NB4 (cell line): Measurements from ENCODE around the gene UVRAG.
A peak's percentile ranks its signal among the peaks of the same experiment; 100 is the strongest.
"Not testable (repeated sequence)": the region's sequence is repeated elsewhere in the genome, so short reads cannot be mapped to it uniquely, and the experiment has no call there.

ENCODE experiments used
- DNase-seq: peaks from one replicate; pipeline ENCODE4 v3.0.0; 2010; ENCODE audit warnings: low read depth
- H3K4me3 ChIP-seq: one replicate; pipeline ENCODE4 v1.5.1; 2011; ENCODE audit warnings: mild to moderate bottlenecking, low read depth, low read length, moderate library complexity
- MYC ChIP-seq: IDR thresholded peaks from 2 replicates; pipeline ENCODE4 v1.6.1; 2011; ENCODE audit warnings: low read depth, low read length
- POLR2A ChIP-seq: IDR thresholded peaks from 2 replicates; pipeline ENCODE4 v1.6.1; 2011; ENCODE audit warnings: mild to moderate bottlenecking; ENCODE audit not compliant: insufficient read length; ENCODE audit errors: extremely low read depth
- TF ChIP-seq, protein P1 (sequence below): IDR thresholded peaks from one replicate; pipeline ENCODE4 v1.5.1; 2012; ENCODE audit warnings: low read depth, low read length
- TF ChIP-seq, protein P2 (sequence below): IDR thresholded peaks from 2 replicates; pipeline ENCODE4 v1.6.1; 2011; ENCODE audit warnings: low read depth, low read length

The UVRAG gene

DNA sequence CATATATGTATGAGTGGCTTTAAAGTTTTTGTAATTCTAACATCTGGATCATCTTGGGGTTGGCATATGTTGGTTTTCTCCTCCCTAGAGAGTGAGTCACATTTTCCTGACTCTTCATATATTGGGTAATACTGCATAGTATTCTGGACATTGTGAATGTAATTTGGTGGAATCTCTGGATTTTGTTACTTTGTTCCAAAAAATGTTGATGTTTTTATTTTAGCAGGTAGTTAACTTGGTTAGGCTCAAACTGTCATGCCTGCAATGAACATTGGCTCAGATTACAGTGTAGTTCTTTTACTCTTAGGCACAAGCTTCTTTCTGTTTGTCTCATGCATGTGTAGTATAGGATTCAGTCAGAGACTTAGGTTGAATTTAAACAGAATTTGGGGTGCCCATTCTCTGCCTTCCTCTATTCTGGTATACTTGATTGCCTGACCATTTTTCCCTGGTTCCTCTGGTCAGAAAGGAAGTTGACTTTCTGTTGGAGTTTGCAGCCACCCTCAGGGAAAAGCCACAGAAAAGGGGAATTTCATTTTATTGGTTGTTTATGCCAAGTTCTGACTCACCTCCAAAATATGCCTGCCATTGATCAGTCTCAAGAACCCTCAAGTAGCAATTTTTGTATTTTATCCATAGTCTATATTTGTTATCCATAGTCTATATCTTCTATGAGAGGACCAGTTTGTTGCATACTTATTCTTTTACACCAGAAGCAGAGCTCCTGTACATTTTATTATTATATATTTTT is 151.7 kb downstream of the UVRAG start:
- DNase-seq: peak; percentile 79
- no peak overlapping the region for H3K4me3 ChIP-seq
- no peak for TF ChIP-seq MYC
- TF ChIP-seq, protein P1, sequence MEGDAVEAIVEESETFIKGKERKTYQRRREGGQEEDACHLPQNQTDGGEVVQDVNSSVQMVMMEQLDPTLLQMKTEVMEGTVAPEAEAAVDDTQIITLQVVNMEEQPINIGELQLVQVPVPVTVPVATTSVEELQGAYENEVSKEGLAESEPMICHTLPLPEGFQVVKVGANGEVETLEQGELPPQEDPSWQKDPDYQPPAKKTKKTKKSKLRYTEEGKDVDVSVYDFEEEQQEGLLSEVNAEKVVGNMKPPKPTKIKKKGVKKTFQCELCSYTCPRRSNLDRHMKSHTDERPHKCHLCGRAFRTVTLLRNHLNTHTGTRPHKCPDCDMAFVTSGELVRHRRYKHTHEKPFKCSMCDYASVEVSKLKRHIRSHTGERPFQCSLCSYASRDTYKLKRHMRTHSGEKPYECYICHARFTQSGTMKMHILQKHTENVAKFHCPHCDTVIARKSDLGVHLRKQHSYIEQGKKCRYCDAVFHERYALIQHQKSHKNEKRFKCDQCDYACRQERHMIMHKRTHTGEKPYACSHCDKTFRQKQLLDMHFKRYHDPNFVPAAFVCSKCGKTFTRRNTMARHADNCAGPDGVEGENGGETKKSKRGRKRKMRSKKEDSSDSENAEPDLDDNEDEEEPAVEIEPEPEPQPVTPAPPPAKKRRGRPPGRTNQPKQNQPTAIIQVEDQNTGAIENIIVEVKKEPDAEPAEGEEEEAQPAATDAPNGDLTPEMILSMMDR: no peak
- TF ChIP-seq, protein P2, sequence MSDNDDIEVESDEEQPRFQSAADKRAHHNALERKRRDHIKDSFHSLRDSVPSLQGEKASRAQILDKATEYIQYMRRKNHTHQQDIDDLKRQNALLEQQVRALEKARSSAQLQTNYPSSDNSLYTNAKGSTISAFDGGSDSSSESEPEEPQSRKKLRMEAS: no peak
- TF ChIP-seq POLR2A: no peak

DNA sequence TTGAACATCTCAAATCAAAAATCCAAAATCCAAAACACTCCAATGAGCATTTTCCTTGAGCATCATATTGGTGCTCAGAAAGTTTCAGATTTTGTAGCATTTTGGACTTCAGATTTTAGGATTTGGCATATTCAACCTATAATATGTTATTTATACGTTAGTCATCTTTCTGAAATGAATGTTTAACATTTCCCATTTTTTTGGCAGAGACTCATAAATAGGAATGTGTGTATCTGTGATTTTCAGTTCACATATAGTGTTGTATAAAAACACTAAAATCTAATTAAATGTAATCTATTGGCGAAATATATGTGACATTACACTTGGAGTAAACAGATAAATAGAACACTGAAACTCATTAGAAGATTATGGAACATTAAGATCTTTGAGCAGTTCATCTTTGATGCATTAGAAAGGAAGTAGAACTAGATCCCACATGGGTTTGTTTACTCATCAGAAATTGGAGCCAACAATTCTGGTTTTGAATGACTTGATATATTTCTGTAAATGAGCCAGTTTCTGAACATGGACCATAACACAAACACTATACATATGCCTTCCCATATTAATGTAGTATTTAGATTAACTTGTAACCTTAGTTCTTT is 153.1 kb downstream of the UVRAG start:
- DNase-seq: no peak
- TF ChIP-seq MYC (no peak), POLR2A (no peak)
- TF ChIP-seq, protein P1: no peak
- TF ChIP-seq, protein P2: no peak
- no peak overlapping the region for H3K4me3 ChIP-seq

DNA sequence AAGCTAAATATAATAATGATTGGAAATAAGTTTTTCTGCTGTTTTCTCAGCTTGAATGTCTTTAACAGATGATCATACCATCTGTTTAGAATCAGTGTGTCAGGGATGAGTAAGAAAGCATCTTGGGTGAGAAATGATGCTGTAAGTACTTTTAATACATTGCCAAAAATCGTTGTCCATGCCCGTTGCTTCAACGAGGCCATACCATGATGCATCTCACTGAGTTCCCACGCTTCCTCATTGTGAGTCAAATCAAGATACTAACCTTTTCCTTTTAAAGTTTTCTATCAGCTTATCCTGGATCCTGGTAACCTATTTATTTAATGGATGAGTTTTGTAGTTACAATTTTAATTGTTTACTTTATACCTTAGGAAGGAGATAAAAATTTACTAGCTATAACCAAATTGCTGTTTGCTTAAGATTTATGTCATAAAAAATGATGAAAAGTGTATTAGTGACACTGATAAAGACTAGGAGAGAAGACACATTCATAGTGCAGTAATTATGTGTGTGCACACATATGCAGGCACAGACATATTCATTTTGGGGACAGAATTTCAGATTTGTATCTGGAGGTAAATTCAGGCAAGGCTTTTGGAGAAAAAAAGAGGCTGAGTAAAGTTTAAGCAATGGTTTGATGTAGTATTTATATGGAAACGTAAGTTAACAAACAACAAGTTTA is 154.8 kb downstream of the UVRAG start:
- TF ChIP-seq, protein P1: no peak
- TF ChIP-seq POLR2A: no peak
- TF ChIP-seq, protein P2: no peak
- no peak for TF ChIP-seq MYC
- no peak for DNase-seq
- no peak overlapping the region for H3K4me3 ChIP-seq

DNA sequence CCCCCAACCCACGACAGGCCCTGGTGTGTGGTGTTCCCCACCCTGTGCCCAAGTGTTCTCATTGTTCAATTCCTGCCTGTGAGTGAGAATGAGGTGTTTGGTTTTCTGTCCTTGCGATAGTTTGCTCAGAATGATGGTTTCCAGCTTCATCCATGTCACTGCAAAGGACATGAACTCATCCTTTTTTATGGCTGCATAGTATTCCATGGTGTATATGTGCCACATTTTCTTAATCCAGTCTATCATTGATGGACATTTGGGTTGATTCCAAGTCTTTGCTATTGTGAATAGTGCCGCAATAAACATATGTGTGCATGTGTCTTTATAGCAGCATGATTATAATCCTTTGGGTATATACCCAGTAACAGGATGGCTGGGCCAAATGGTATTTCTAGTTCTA is 158.7 kb downstream of the UVRAG start:
- not testable (repeated sequence) for H3K4me3 ChIP-seq, DNase-seq

DNA sequence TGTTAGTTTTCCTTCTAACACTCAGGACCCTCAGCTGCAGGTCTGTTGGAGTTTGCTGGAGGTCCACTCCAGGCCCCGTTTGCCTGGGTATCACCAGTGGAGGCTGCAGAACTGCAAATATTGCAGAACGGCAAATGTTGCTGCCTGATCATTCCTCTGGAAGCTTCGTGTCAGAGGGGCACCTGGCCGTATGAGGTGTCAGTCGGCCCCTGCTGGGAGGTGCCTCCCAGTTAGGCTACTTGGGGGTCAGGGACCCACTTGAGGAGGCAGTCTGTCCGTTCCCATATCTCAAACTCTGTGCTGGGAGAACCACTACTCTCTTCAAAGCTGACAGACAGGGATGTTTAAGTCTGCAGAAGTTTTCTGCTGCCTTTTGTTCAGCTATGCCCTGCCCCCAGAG is 164.1 kb downstream of the UVRAG start:
- H3K4me3 ChIP-seq, DNase-seq: not testable (repeated sequence)

DNA sequence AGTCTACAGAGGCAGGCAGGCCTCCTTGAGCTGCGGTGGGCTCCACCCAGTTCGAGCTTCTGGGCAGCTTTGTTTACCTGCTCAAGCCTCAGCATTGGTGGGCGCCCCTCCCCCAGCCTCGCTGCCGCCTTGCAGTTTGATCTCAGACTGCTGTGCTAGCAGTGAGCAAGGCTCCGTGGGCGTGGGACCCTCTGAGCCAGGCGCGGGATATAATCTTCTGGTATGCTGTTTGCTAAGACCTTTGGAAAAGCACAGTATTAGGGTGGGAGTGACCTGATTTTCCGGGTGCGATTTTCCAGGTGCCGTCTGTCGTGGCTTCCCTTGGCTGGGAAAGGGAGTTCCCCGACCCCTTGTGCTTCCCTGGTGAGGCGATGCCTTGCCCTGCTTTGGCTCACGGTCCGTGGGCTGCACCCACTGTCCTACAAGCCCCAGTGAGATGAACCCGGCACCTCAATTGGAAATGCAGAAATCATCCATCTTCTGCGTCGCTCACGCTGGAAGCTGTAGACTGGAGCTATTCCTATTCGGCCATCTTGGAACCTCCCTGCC is 164.5 kb downstream of the UVRAG start:
- not testable (repeated sequence) for DNase-seq, H3K4me3 ChIP-seq

DNA sequence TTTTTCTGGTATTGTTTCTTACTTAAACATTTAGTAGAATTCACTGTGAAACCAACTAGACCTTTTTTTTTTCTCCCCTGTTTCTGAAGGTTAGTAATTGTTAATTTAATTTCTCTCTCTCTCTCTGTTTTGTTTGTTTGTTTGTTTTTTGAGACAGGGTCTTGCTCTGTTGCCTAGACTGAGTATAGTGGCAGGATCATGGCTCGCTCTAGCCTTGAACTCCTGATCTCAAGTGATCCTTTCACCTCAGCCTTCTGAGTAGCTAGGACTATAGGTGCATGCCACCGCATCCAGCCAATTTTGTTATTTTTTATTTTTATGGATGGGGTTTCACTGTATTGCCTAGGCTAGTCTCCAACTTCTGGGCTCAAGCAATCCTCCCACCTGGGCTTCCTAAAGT is 165.0 kb downstream of the UVRAG start:
- H3K4me3 ChIP-seq: no peak overlapping the region

More for the DNA sequence above, 165.0 kb downstream of the UVRAG start:
- TF ChIP-seq MYC (no peak), POLR2A (no peak)
- TF ChIP-seq, protein P2: no peak
- TF ChIP-seq, protein P1: no peak
- DNase-seq: no peak
